ENCODE measurements around the gene ZNF160. TPM values are rescaled to one million over a fixed set of nuclear protein-coding genes. Genes with fewer than 3 reads are reported as not detected.
A peak's percentile ranks its signal among the peaks of the same experiment; 100 is the strongest.

Gene ZNF160
- total RNA-seq, 1 donor, result 51.8 TPM

DNA sequence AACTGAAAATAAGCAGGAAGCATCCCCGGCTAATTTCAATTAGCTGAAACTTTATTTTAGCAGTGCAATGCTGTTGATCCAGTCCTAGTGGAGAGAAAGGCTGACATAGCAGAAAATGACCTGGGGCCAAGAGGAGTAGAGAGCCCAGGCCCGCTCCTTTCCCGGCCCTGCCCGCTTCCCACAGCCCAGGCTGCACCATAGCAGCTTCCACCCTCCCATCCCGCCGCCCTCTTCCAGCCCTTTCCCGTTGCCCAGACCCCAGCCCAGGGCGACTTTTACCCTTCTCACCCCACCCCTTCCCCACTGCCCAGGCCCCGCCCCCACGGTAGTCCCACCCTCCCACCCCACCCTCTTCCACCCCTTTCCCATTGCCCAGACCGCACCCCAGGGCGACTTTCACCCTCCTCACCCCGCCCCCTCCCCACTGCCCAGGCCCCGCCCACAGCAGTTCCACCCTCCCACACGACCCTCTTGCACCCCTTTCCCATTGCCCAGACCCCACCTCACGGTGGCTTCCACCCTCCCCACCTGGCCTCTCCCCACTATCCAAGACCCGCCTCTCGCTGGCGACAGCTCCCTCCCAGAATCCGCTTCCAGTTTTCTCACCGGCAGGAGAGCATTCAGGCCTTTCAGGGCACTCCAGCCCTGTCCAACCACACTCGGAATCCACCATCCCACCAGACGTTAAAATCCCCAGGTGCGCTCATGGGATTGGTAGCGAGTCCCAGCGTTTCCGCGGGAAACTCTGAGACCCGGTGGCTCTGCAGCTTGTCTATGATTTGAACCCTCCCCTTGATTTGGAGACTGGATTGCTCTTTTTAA lies 8.3 kb downstream of the ZNF160 start:
- Histone ChIP-seq H3K4me3 (ENCODE audit: insufficient read depth, low read length) (no peak overlapping the region), H4K20me1 (ENCODE audit: insufficient read depth, low read length) (peaks cover 24% of the 10 kb centered on the region), H2AFZ (ENCODE audit: low read length) (no peak overlapping the region), H3K79me2 (ENCODE audit: insufficient read depth, low read length) (peaks cover 54% of the 10 kb centered on the region), H3K27me3 (ENCODE audit: insufficient read depth, low read length) (no peaks in the 10 kb centered on the region), H3K27ac (ENCODE audit: low read depth, low read length) (no peak overlapping the region), H3K9me3 (ENCODE audit: low read depth, low read length) (no peaks in the 10 kb centered on the region), H3K4me1 (ENCODE audit: insufficient read depth, low read length) (no peaks in the 10 kb centered on the region), H3K4me2 (ENCODE audit: insufficient read depth, low read length) (no peak overlapping the region), H3K36me3 (ENCODE audit: insufficient read depth, low read length) (peaks cover 15% of the 10 kb centered on the region)
- TF ChIP-seq, protein P1, sequence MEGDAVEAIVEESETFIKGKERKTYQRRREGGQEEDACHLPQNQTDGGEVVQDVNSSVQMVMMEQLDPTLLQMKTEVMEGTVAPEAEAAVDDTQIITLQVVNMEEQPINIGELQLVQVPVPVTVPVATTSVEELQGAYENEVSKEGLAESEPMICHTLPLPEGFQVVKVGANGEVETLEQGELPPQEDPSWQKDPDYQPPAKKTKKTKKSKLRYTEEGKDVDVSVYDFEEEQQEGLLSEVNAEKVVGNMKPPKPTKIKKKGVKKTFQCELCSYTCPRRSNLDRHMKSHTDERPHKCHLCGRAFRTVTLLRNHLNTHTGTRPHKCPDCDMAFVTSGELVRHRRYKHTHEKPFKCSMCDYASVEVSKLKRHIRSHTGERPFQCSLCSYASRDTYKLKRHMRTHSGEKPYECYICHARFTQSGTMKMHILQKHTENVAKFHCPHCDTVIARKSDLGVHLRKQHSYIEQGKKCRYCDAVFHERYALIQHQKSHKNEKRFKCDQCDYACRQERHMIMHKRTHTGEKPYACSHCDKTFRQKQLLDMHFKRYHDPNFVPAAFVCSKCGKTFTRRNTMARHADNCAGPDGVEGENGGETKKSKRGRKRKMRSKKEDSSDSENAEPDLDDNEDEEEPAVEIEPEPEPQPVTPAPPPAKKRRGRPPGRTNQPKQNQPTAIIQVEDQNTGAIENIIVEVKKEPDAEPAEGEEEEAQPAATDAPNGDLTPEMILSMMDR (IDR thresholded peaks at IDR 0.05; ENCODE audit: extremely low read depth, low read depth, low read length), result no peak
- DNase-seq (ENCODE audit: insufficient read length, low spot score, missing footprints), result peak; percentile 56

DNA sequence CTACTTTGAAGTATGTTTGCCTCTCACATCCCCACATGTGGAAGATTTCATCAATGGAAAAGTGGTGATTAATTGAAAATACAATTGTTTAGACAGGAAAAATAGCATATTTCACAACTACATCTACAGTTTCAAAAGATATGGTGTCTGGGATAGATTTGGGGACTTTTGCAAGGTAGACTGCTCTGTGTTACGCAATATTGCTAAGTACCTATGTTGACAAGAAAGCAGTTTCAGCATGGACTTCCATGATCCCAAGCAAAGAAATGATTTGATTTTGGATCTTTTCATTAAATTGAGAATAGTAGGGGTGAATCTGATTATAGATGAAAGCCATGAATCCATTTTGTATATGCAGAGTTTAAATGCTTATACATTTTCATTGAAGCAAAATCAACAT lies 10.5 kb downstream of the ZNF160 start:
- H3K4me1 ChIP-seq (ENCODE audit: insufficient read depth, low read length), result no peaks in the 10 kb centered on the region
- no peaks in the 10 kb centered on the region for H3K27me3 ChIP-seq (ENCODE audit: insufficient read depth, low read length)
- no peak overlapping the region for H3K27ac ChIP-seq (ENCODE audit: low read depth, low read length)
- H3K79me2 ChIP-seq (ENCODE audit: insufficient read depth, low read length), result peaks cover 33% of the 10 kb centered on the region
- H3K4me2 ChIP-seq (ENCODE audit: insufficient read depth, low read length), result no peak overlapping the region
- H2AFZ ChIP-seq (ENCODE audit: low read length), result no peak overlapping the region
- H3K9me3 ChIP-seq (ENCODE audit: low read depth, low read length), result no peaks in the 10 kb centered on the region
- H3K36me3 ChIP-seq (ENCODE audit: insufficient read depth, low read length), result peaks cover 24% of the 10 kb centered on the region
- peaks cover 11% of the 10 kb centered on the region for H4K20me1 ChIP-seq (ENCODE audit: insufficient read depth, low read length)
- DNase-seq (ENCODE audit: insufficient read length, low spot score, missing footprints), result no peak
- TF ChIP-seq, protein P1 (IDR thresholded peaks at IDR 0.05; ENCODE audit: extremely low read depth, low read depth, low read length), result no peak
- H3K4me3 ChIP-seq (ENCODE audit: insufficient read depth, low read length), result no peak overlapping the region

DNA sequence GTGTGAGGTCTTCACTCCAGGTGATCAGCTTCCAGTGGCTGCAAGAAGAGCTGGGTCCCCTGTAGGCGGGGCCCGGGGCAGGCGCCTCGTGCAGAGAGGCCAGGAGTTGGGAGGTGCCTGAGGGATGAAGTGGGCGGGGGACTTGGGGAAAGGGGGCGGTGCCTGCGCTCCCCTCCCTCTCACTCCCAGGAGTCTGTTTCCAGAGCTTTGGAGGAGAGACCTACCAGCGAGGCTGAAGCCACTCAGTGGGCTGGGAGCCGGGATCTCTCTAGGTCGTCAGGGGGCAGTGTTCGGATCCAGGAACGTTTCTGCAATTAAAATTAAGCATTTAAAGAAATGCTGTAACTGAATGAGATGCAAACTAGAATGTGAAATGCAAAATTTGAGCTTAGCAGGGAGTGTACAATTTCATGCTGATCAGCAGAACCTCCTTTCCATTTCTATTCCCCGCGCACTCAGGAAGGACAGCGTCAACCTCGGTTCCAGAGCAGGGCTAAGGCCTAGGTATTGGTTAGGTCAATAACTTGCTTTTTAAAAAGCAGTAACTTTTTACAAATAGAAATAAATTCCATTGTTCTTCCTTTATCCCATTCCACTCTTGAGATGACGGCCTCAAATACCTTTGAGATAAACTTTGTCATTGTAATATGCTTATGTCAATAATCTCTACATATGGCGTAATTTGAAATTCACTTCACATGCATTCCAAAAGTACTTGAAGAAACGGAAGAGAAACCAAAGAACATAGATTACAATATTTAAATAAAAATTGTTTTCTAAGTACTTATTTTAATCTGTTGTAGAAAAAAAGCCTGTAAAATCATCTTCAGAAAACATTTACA lies 11.6 kb downstream of the ZNF160 start:
- H3K27me3 ChIP-seq (ENCODE audit: insufficient read depth, low read length), result no peaks in the 10 kb centered on the region
- no peak overlapping the region for H3K4me2 ChIP-seq (ENCODE audit: insufficient read depth, low read length)
- no peak for DNase-seq (ENCODE audit: insufficient read length, low spot score, missing footprints)
- H3K4me3 ChIP-seq (ENCODE audit: insufficient read depth, low read length), result no peak overlapping the region
- H2AFZ ChIP-seq (ENCODE audit: low read length), result no peak overlapping the region
- no peaks in the 10 kb centered on the region for H3K9me3 ChIP-seq (ENCODE audit: low read depth, low read length)
- peaks cover 24% of the 10 kb centered on the region for H3K36me3 ChIP-seq (ENCODE audit: insufficient read depth, low read length)
- H4K20me1 ChIP-seq (ENCODE audit: insufficient read depth, low read length), result peaks cover 7% of the 10 kb centered on the region
- H3K4me1 ChIP-seq (ENCODE audit: insufficient read depth, low read length), result no peaks in the 10 kb centered on the region
- TF ChIP-seq, protein P1 (IDR thresholded peaks at IDR 0.05; ENCODE audit: extremely low read depth, low read depth, low read length), result no peak
- H3K27ac ChIP-seq (ENCODE audit: low read depth, low read length), result no peak overlapping the region
- peaks cover 27% of the 10 kb centered on the region for H3K79me2 ChIP-seq (ENCODE audit: insufficient read depth, low read length)

DNA sequence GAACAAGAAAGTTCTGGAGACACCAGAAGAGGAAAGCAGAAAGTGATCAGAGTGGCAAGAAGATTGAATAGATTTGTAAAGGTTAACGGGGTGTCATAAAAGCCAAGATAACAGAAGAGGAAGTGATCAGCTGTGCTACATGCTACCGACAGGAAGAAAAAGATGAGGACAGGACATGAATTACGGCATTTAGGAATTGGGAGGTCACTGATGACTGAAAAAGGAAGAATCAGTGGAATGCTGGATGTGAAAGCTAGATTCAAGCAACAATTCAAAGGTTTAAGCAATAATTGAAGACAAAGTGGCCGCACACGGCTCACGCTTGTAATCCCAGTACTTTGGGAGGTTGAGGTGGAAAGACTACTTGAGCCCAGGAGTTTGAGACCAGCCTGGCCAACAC lies 15.1 kb downstream of the ZNF160 start:
- H3K4me2 ChIP-seq (ENCODE audit: insufficient read depth, low read length), result no peak overlapping the region
- H2AFZ ChIP-seq (ENCODE audit: low read length), result no peak overlapping the region
- peaks cover 50% of the 10 kb centered on the region for H3K36me3 ChIP-seq (ENCODE audit: insufficient read depth, low read length)
- H4K20me1 ChIP-seq (ENCODE audit: insufficient read depth, low read length), result peaks cover 4% of the 10 kb centered on the region
- H3K79me2 ChIP-seq (ENCODE audit: insufficient read depth, low read length), result peaks cover 8% of the 10 kb centered on the region
- TF ChIP-seq, protein P1 (IDR thresholded peaks at IDR 0.05; ENCODE audit: extremely low read depth, low read depth, low read length), result no peak
- H3K27me3 ChIP-seq (ENCODE audit: insufficient read depth, low read length), result no peaks in the 10 kb centered on the region
- no peak overlapping the region for H3K27ac ChIP-seq (ENCODE audit: low read depth, low read length)
- no peak overlapping the region for H3K4me3 ChIP-seq (ENCODE audit: insufficient read depth, low read length)
- no peaks in the 10 kb centered on the region for H3K9me3 ChIP-seq (ENCODE audit: low read depth, low read length)
- DNase-seq (ENCODE audit: insufficient read length, low spot score, missing footprints), result no peak
- no peaks in the 10 kb centered on the region for H3K4me1 ChIP-seq (ENCODE audit: insufficient read depth, low read length)

All from osteoblast (primary cell).